Measurements from ENCODE around the gene HMCN2. TPM values are rescaled to one million over a fixed set of nuclear protein-coding genes. Genes with fewer than 3 reads are reported as not detected.

The HMCN2 gene
- polyA plus RNA-seq, 3 donors from 2014 or later: not detected

DNA sequence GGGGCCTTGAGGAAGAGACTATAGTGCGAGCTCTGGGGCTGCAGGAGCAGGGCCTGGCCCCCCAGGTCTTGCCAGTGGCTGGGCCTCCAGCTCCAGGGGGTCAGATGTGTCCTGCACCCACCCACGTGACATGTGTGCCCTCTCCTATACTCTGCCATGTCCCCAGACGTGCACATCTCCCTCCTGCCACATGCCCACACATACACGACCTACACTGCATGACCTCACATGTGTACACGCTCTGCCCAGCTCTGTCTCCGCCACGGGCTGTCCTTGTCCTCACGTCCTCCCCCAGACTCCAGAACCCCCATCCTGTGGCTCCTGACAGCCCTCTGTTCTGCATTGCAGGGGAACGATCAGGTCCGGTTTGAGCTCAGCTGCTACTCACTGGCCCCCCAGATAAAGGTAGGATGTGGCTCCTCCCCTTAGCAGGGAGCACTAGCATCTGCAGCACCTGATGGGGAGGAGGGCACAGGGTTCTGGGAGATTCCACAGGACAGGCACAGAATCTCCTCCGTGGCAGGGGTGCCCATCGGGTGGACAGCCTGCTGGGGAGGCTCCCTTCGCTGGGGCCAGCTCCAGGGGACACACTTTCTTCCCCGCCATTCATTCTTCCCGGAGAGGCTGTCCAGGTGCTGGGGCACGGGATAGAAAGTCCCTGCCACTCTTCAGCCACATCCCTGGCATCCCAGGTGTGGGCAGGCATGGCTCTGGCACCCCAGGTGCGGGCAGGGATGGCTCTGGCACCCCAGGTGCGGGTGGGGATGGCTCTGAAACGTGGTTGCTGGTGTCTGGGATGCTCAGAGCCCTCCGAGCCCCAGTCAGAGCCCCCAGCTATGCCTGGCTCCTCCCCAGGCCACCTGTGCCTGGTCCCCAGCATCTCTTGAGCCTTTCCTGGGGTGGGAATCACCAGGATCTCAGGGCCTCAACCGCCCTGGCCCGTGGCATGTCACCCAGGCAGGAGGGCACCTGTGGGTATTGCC is 198.5 kb downstream of the HMCN2 start:
- Mint-ChIP-seq H3K4me3 (no peak overlapping the region), H3K36me3 (no peaks in the 10 kb centered on the region), H3K9me3 (no peaks in the 10 kb centered on the region), H3K27ac (no peak overlapping the region), H3K27me3 (ENCODE audit: low read depth in 3 of 3) (peaks cover 2 to 10% (median 8%) of the 10 kb centered on the region in 3 donors), H3K4me1 (no peaks in the 10 kb centered on the region)
- DNase-seq: no peak

DNA sequence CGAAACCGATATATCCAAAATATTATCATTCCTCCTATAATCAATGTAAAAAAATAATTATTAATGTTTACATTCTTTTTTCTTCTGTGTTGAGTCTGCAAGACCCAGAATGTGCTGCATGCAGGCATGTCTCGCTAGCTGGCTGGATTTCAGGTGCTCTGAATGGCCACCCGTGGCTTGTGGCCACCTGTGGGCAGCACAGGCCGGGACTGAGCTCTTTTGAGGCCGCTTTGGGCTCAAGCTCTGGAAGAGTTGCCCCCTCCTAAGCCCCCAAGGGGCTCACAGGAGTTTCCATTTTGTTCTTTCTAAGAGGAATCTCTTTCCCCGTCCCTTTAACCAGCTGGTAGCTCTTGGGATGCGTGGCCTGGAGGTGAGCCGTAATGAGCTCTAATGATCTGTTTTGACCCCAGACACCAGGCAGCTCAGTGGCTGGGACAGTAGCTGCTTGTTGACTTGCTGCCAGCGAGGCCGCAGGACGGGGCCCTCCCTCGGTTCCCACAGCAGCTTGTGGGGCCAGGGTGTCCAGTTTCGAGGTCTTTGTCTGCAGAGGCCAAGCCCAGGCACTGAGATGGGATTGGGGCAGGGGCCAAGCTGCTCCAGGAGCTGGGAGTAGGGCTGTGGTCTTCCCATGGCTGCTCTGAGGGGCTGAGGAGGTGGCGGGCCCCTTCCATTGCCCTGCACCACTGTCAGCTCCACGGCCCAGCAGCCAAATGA is 200.0 kb downstream of the HMCN2 start:
- DNase-seq: no peak
- no peak overlapping the region for H3K27ac Mint-ChIP-seq
- no peaks in the 10 kb centered on the region for H3K9me3 Mint-ChIP-seq
- peaks cover 0 to 8% (median 5%) of the 10 kb centered on the region in 3 donors for H3K27me3 Mint-ChIP-seq (ENCODE audit: low read depth in 3 of 3)
- no peaks in the 10 kb centered on the region for H3K36me3 Mint-ChIP-seq
- no peaks in the 10 kb centered on the region for H3K4me1 Mint-ChIP-seq
- H3K4me3 Mint-ChIP-seq: no peak overlapping the region

DNA sequence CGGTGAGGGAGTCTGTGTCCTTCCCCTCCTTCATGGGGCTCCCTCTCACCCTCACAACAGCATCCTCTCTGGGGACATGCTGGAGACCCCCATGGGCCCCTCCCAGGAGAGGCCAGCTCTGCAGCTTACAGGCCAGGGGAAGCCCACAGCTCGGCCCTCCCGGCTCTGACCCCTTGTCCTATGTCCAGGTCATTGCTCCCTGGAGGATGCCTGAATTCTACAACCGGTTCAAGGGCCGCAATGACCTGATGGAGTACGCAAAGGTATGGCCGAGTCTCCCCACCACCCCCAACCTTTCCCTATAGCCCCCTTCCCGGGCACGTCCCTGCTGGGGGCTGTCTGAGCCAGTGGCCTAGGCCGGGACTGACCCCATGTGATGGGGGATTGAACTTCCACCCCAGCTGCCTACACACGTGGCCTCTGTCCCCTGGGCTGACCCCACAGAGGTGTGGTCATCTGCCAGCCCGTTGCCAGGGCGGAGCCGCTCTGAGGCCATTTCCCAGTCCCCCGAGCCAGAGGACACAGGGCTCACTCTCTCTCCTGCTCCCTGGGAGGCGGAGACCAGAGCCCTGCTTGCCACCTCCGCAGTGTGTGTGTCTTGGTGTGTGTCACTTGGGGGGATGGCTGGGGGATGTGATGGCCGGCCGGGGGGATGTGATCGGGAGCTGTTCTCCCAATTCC is 201.1 kb downstream of the HMCN2 start:
- H3K27me3 Mint-ChIP-seq (ENCODE audit: low read depth in 3 of 3): peaks cover 2 to 8% (median 5%) of the 10 kb centered on the region in 3 donors
- DNase-seq: no peak
- H3K36me3 Mint-ChIP-seq: no peaks in the 10 kb centered on the region
- H3K9me3 Mint-ChIP-seq: no peaks in the 10 kb centered on the region
- H3K4me3 Mint-ChIP-seq: no peak overlapping the region
- no peaks in the 10 kb centered on the region for H3K4me1 Mint-ChIP-seq
- no peak overlapping the region for H3K27ac Mint-ChIP-seq

- H3K9me3 Mint-ChIP-seq: no peaks in the 10 kb centered on the region
- H3K27me3 Mint-ChIP-seq (ENCODE audit: low read depth in 3 of 3): peaks cover 2 to 8% (median 5%) of the 10 kb centered on the region in 3 donors
- H3K4me3 Mint-ChIP-seq: no peak overlapping the region
- H3K4me1 Mint-ChIP-seq: no peaks in the 10 kb centered on the region
- no peaks in the 10 kb centered on the region for H3K36me3 Mint-ChIP-seq
- no peak for DNase-seq
- no peak overlapping the region for H3K27ac Mint-ChIP-seq
These were observed 201.8 kb downstream of the HMCN2 start for GRCh38 chr9:130467316-130467715.

GRCh38 chr9:130468566-130468965 is 203.0 kb downstream of the HMCN2 start:
- Mint-ChIP-seq H3K4me3 (no peak overlapping the region), H3K36me3 (no peaks in the 10 kb centered on the region)
- no peak for DNase-seq

DNA sequence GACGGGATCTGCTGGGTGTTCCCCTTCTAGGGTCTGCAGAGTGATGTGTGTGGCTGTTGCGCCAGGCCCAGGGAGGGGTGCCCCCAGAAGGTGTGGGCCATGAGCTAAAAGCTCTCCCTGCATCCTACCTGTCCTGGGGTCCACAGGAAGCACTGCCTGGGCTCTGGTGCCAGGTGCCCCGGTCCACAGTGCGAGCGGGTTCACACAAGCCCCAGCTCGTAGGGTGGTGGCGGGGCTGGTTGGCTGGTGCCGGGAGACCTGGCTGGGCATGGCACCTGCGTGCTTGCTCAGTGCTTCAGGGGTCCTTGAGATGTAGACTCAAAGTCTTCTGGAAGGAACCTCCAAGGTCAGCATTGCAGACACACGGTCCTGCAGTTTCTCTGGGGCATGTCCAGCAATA is 204.7 kb downstream of the HMCN2 start:
- Mint-ChIP-seq H3K36me3 (no peaks in the 10 kb centered on the region), H3K9me3 (no peaks in the 10 kb centered on the region), H3K4me3 (no peak overlapping the region), H3K27me3 (ENCODE audit: low read depth in 3 of 3) (peaks cover 2 to 11% (median 5%) of the 10 kb centered on the region in 3 donors), H3K4me1 (no peaks in the 10 kb centered on the region), H3K27ac (no peak overlapping the region)
- DNase-seq: no peak

More at GRCh38 chr9:130468566-130468965, 203.0 kb downstream of the HMCN2 start:
- Mint-ChIP-seq H3K27ac (no peak overlapping the region), H3K4me1 (no peaks in the 10 kb centered on the region), H3K27me3 (ENCODE audit: low read depth in 3 of 3) (peaks cover 2 to 11% (median 5%) of the 10 kb centered on the region in 3 donors), H3K9me3 (no peaks in the 10 kb centered on the region)

DNA sequence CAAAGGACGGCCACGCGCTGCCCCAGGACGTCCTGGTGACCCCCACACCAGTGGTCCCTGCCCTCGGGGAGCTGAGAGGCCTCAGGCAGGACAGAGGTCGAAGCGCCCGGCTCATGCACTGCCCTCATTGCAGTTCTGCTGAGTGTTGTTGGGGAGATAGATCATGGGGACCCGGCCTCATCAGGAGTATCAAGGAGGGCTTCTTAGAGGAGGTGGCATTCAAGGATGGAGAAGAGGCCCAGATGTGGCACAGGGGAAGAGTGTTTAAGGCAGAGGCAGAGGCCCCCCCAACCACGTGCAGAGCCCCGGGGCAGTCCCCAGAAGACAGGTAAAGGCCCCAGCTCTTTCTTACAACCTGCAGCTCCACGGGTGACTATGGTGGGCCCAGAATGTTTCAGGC is 205.4 kb downstream of the HMCN2 start:
- Mint-ChIP-seq H3K36me3 (no peaks in the 10 kb centered on the region), H3K27me3 (ENCODE audit: low read depth in 3 of 3) (peaks cover 2 to 11% (median 5%) of the 10 kb centered on the region in 3 donors), H3K4me1 (no peaks in the 10 kb centered on the region), H3K9me3 (no peaks in the 10 kb centered on the region), H3K27ac (no peak overlapping the region), H3K4me3 (no peak overlapping the region)
- DNase-seq: no peak

- Mint-ChIP-seq H3K9me3 (no peaks in the 10 kb centered on the region), H3K36me3 (no peaks in the 10 kb centered on the region), H3K27ac (no peak overlapping the region), H3K4me3 (no peak overlapping the region), H3K4me1 (no peaks in the 10 kb centered on the region), H3K27me3 (ENCODE audit: low read depth in 3 of 3) (peaks cover 2 to 11% (median 5%) of the 10 kb centered on the region in 3 donors)
- DNase-seq: no peak
These were observed 206.0 kb downstream of the HMCN2 start for GRCh38 chr9:130471411-130472183.

GRCh38 chr9:130472184-130472705 is 206.7 kb downstream of the HMCN2 start:
- no peaks in the 10 kb centered on the region for H3K36me3 Mint-ChIP-seq
- H3K9me3 Mint-ChIP-seq: no peaks in the 10 kb centered on the region
- H3K4me3 Mint-ChIP-seq: no peak overlapping the region
- peaks cover 2 to 11% (median 5%) of the 10 kb centered on the region in 3 donors for H3K27me3 Mint-ChIP-seq (ENCODE audit: low read depth in 3 of 3)
- H3K27ac Mint-ChIP-seq: no peak overlapping the region
- DNase-seq: no peak
- H3K4me1 Mint-ChIP-seq: no peaks in the 10 kb centered on the region

- peaks cover 2 to 4% (median 2%) of the 10 kb centered on the region in 3 donors for H3K27me3 Mint-ChIP-seq (ENCODE audit: low read depth in 3 of 3)
These were observed 207.4 kb downstream of the HMCN2 start for GRCh38 chr9:130473009-130473408.

GRCh38 chr9:130473566-130473965 is 208.0 kb downstream of the HMCN2 start:
- H3K27ac Mint-ChIP-seq: no peak overlapping the region
- H3K4me3 Mint-ChIP-seq: no peak overlapping the region
- DNase-seq: no peak
- no peaks in the 10 kb centered on the region for H3K9me3 Mint-ChIP-seq
- H3K36me3 Mint-ChIP-seq: no peaks in the 10 kb centered on the region
- H3K4me1 Mint-ChIP-seq: no peaks in the 10 kb centered on the region
- H3K27me3 Mint-ChIP-seq (ENCODE audit: low read depth in 3 of 3): peaks cover 0 to 3% (median 2%) of the 10 kb centered on the region in 3 donors

More at GRCh38 chr9:130473009-130473408, 207.4 kb downstream of the HMCN2 start:
- DNase-seq: no peak
- no peak overlapping the region for H3K4me3 Mint-ChIP-seq
- no peaks in the 10 kb centered on the region for H3K36me3 Mint-ChIP-seq
- H3K4me1 Mint-ChIP-seq: no peaks in the 10 kb centered on the region
- no peaks in the 10 kb centered on the region for H3K9me3 Mint-ChIP-seq
- no peak overlapping the region for H3K27ac Mint-ChIP-seq

DNA sequence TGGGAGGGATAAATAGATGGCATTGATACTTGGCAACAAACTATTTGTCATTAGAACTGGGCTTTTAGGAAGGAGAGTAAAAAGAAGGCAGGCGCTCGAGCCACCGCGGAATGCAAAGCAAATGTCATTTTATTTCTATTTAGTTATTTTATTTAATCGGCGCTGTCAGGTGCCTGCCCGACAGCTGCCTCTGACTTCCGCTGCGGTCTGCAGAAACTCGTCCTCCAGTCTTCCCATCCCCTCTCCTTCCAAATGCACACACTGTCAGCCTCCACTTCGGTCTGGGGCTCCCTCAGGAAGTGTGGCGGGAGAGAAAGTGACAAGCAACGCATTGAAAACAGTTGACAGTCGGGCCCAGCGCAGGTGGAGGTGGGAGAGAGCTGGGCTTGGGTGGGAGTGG is 208.5 kb downstream of the HMCN2 start:
- no peak for DNase-seq
- H3K27ac Mint-ChIP-seq: no peak overlapping the region
- no peaks in the 10 kb centered on the region for H3K9me3 Mint-ChIP-seq
- no peaks in the 10 kb centered on the region for H3K36me3 Mint-ChIP-seq
- no peaks in the 10 kb centered on the region for H3K4me1 Mint-ChIP-seq
- H3K27me3 Mint-ChIP-seq (ENCODE audit: low read depth in 3 of 3): peaks cover 0 to 3% (median 2%) of the 10 kb centered on the region in 3 donors
- no peak overlapping the region for H3K4me3 Mint-ChIP-seq

DNA sequence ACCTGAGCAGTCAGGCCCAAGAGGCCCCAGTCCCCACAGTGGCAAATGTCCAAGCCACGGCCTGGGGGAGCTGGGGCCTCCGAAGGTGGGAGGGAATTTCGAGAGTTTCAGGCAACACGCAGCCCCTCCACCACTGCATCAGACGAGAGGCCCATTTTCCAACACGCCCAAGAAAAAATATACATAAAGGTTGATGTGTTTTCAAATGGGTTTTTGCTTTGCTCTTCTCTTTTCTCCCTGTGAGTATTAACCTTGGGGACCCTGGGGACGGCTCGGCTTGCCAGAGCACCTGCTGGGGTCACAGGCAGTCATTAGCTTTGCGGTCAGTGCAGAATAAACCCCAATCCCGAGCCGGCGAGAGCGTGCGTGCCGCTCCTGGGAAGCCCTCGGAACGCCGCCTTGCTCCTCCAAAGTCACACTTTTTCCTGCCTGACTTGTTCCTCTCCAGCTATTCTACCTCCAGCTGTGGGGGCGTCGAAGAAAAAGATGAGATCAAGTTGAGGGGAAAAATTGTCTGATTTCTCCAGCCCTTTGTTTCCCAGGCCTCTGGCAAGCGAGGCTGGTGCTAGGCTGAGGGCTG is 210.7 kb downstream of the HMCN2 start:
- H3K36me3 Mint-ChIP-seq: no peaks in the 10 kb centered on the region
- DNase-seq: no peak
- no peaks in the 10 kb centered on the region for H3K9me3 Mint-ChIP-seq
- peaks cover 0 to 3% (median 1%) of the 10 kb centered on the region in 3 donors for H3K27me3 Mint-ChIP-seq (ENCODE audit: low read depth in 3 of 3)
- H3K27ac Mint-ChIP-seq: no peak overlapping the region
- H3K4me1 Mint-ChIP-seq: no peaks in the 10 kb centered on the region
- no peak overlapping the region for H3K4me3 Mint-ChIP-seq

All from immature natural killer cell (primary cell).